RPMI8226 (cell line): ENCODE measurements around the gene ZNF419.
"Not testable (repeated sequence)": the region's sequence is repeated elsewhere in the genome, so short reads cannot be mapped to it uniquely, and the experiment has no call there.

Experiments used
- DNase-seq: peaks from one replicate; pipeline ENCODE4 v3.0.0-alpha.2; 2015

ZNF419 gene

DNA sequence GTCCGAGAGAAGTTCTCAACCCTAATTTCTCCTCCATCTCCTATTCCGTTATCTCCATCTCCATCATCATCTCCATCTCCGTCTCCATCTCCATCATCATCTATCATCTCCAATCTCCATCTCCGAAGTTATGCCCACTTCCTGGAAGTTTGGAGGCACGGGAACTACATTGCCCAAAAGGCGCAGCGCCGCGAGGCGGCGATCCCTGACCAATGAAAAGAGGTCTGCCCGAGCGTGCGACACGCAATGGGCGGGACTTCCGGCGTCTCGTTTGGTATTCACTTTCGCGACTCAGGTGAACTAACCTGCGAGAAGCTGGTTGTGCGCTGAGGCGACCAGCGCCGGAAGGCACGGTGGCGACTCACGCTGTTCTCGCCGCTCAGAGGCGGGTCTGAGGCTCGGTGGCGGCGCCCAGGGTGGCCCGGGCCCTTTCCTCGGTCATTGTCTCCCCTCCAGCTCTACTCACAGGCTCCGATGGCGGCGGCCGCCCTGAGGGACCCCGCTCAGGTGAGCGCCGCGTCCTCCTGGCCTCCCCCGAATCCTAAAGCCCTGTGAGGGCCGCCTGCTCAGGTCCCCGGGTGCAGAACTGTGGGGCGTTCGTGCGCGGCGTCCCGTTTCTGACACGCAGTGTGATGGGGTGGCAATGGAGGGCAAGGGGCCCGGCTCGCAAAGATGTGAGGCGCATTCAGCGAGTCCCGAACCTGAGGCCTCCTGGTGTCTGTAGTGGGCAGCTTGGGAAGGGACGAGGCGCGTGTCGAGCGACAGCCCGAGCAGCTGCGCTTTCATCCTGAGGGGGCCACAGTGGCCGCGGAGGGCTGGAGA is at the start of gene ZNF419:
Gene ZNF419, plus strand, starts transcription at position 274 of the 822 bp plus-strand sequence. Its CDS starts 201 bp downstream, at position 475.
- peak; percentile 96 for DNase-seq

DNA sequence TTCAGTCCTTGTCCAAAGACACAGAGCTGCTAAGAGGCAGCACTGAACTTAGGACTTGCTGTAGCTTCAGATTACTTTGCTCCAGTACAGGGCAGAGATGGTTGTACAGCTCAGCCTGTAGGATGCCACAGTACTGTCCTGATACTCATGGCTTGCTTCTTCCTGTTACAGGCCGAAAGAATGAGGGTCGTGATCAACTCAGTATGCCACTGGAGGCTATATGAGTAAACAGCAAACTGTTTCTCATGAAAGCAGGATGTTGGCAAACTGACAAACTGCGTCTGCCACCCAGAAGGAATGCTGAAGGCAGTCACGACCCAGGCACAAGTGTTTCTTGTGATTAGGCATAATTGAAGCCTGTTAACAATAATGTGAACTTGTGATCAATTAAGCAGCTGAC is 49.6 kb upstream of the ZNF419 start:
- DNase-seq, result no peak

DNA sequence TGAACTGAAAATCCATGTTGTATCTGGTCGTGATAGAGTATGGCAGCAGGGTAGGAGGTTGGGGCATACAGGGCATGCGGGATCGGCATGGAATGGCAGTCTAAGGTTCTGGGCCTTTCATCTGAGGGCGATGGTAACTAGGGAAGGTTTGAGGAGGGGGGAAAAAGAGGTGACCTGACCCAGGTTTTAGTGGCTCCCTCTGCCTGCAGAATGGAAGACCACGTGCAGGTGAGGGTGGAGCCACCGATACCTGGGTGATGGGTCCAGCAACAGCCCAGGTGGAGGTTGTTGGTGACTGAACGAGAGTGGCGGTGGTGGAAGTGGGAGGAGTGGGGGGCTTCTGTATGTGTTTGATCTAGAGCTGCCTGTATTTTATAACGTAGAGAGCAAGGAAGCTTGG is 48.6 kb upstream of the ZNF419 start:
- DNase-seq, result no peak

DNA sequence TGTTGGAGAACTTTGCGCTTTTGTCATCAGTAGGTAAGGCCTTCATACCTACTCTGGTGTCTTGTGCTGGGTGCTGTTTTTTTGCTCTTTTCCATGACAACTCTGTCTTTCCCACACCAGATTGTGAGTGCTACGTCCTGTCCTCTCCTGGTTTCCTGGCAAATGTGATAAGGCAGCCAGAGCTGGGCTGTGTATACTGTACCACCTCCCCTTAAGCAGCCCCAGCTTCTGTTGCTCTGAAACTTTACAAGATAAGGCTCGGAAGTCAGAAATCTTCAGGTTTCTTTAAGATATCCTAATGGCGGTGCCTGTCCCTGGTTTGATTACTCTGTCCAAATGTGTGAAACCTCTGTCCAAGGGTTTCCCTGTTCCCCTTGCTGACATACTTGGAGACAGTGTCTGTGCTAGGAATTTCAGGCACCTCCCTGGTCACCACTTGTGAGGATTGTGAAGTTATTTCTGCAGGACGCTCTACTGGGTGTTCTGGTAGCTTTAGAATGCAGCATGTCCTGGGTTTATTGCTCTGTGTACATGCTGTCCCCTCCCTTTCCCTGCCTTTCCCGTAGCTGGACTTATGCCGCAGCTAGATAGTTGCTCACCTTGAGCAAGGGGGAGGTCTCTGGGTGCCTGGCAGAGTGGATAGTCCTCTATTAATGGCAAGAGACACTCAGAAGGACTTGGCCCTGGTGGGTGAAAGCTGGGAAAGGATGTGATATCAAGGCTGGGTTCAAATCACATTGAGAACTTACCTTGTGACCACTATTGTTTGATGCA is 45.4 kb upstream of the ZNF419 start:
- DNase-seq, result no peak

DNA sequence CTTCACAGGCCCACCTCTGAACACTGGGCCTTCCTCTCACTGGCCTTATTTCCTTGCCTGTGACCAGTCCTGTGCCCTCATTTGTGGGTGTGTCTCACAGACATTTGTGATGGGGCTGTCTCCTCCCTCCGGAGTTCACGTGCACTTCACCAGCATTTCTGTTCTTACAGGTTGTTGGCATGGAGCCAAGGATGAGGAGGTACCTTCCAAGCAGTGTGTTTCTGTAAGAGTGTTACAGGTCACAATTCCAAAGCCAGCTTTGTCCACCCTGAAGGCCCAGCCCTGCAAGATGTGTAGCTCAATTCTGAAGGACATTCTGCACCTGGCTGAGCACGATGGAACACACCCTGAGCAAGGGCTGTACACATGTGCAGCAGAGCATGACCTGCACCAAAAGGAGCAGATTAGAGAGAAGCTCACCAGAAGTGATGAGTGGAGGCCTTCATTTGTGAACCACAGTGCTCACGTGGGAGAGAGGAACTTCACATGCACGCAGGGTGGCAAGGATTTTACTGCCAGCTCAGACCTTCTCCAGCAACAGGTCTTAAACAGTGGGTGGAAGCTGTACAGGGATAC is 44.3 kb upstream of the ZNF419 start:
- DNase-seq, result no peak

DNA sequence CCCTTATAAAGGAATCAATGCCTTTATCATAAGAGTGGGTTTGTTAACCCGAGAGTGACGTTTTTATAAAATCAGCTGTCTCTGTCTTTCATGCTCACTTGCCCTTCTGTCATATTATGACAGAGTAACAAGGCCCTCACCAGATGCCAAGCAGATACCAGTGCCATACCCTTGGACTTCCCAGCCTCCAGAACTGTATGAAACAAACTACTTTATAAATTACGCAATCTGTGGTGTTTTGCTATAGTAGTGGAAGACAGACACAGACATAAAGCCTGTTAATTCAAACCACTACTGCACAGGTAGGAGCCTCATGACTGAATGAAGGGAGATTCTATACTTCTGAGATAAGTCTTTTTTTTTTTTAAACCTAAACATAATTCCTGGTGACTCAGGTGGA is 35.2 kb upstream of the ZNF419 start:
- DNase-seq, result no peak

DNA sequence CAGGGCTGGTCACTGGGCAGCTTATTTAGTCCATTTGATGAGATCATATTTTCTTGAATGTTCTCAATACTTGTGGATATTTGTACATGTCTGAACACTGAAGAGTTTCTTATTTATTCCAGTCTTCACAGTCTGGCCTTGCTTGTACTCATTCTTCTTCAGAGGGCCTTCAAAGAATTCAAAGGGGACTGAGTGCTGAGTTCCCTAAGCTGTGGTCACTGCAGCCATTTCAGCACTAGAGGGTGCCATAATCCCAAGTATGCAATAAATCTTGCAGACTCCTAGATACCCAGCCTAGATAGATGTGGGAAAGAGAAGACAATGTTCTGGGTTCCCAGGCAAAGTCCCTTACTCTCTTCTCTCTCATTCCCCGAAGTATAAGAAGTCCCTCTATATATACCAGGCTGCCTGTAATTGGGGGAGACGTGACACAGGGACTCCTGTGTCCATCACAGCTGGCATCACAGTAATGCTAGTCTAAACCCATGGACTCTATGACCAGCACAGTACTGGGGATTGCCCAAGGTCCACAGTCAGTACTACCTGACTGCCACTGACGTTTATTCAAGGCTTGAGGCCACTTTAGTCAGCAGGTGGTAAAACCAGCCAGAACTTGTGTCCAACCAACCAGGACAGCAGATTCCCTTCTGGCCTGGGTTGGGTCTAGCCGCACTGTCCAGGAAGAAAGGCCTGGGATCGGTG is 21.7 kb upstream of the ZNF419 start:
- DNase-seq, result peak; percentile 66

DNA sequence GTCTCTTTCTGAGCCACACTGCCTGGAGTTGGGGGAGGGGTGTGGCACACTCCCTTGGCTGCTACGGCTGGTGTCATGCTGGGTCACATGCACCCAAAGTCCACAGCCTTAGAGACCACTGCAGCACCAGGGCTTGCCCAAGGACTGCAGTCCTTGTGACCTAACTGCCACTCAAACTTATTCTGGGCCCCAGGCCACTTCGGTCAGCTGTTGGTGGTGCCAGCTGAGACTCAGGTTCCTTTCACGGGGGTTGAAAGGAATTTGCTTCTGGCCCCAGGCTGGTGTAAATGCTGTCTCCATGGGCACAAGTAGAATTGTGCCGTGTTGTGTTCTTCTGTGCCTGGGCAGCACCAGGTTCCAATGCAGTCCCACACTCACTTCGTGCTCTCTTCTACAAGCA is 21.1 kb upstream of the ZNF419 start:
- no peak for DNase-seq

DNA sequence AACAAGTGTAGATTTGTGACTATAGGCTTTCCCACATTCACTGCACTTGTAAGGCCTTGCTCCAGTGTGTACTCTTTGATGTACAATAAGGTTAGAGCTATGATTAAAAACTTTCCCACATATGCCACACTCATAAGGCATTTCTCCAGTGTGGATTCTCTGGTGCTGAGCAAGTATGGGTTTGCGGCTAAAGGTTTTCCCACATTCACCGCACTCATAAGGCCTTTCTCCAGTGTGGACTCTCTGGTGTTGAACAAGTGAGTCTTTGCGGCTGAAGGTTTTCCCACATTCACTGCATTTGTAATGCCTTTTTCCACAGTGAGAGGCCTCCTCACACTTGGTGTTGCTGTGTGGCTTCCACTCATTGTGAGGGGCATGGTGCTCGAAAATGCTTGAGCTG is 13.9 kb upstream of the ZNF419 start:
- no peak for DNase-seq

DNA sequence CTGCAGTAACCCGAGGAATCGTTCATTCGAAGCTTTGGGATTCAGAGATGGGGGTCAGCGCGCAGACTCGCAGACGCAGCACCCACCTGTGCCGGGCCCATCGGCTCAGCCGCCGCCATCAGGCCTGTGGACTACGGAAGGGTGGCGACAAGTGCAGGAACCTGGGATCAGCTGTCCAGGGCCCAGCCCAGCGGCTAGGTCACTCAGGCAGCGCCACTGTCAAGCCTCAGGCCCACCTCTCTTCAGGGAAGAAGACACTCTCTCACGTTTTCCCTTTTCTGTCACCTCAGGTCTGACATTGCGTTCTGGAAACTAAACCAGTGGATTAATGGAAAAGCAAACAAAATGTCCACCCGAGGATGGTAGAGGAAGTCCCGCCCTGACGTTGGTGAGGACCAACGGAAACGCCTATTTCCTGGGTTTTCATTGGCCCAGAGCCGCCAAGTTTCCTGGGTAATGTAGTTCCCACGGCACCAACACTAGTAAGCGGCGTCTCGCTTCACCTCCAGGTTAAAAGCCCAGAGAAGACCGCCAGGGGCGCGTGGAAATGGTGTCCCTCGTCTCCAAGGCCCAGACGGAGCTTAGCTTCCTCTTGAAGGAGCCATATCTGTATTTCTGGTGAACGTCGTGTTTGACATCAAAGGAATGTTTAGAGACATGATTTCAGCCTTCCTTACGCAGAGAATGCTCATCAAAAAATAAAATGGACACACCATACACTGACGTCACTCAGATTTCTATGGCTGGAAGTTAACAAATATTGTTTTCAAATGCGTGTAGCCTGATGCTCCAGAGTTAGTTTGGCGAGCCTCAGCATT is 10.2 kb upstream of the ZNF419 start, which contains the start of gene ZNF772:
Gene ZNF772, minus strand, starts transcription at position 376 of the 818 bp plus-strand sequence. Its CDS starts 257 bp downstream, at position 119.
- DNase-seq, result peak; percentile 97

DNA sequence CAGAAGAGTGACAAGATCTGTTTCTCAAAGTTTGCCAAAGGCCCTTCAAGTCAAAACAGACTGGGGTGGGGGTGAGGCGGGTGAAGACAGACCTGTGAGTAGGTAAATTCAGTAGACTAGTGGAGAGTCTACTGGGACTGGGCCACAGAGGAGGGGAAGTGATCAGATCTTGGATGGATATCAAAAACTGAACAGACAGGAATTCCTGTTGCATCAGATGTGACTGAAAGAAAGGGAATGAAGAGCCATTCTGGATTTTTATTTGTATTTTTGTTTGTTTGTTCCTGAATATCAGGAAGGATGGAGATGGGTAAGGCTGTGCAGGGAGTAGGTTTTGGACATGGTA is 722 bp downstream of the ZNF419 start:
- DNase-seq, result not testable (repeated sequence)

DNA sequence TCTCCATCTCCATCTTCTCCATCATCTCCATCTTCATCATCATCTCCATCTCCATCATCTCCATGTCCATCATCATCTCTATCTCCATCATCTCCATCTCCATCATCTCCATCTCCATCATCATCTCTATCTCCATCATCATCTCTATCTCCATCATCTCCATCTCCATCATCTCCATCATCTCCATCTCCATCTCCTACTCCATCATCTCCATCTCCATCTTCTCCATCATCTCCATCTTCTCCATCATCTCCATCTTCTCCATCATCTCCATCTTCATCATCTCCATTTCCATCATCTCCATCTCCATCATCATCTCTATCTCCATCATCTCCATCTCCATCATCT is 11.8 kb downstream of the ZNF419 start:
- not testable (repeated sequence) for DNase-seq

DNA sequence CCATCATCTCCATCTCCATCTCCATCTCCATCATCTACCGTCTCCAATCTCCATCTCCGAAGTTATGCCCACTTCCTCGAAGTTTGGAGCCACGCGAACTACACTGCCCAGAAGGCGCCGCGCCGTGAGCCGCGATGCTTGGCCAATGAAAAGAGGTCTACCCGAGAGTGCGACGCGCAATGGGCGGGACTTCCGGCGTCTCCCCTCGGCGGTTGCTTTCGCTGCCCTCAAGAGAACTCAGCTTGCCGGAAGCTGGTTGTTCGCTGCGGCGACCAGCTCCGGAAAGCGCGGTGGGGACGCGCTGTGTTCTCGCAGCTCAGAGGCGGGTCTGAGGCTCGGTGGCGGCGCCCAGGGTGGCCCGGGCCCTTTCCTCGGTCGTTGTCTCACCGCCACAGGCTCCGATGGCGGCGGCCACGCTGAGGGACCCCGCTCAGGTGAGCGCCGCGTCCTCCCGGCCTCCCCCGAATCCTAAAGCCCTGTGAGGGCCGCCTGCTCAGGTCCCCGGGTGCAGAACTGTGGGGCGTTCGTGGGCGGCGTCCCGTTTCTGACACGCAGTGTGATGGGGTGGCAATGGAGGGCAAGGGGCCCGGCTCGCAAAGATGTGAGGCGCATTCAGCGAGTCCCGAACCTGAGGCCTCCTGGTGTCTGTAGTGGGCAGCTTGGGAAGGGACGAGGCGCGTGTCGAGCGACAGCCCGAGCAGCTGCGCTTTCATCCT is 12.3 kb downstream of the ZNF419 start, which contains the start of gene ZNF773:
Gene ZNF773, plus strand, starts transcription at position 259 of the 716 bp plus-strand sequence. Its CDS starts 143 bp downstream, at position 402.
- DNase-seq, result peak; percentile 98

DNA sequence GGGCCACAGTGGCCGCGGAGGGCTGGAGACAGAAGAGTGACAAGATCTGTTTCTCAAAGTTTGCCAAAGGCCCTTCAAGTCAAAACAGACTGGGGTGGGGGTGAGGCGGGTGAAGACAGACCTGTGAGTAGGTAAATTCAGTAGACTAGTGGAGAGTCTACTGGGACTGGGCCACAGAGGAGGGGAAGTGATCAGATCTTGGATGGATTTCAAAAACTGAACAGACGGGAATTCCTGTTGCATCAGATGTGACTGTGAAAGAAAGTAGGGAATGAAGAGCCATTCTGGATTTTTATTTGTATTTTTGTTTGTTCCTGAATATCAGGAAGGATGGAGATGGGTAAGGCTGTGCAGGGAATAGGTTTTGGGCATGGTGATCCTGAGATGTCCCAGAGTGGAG is 12.8 kb downstream of the ZNF419 start:
- not testable (repeated sequence) for DNase-seq

DNA sequence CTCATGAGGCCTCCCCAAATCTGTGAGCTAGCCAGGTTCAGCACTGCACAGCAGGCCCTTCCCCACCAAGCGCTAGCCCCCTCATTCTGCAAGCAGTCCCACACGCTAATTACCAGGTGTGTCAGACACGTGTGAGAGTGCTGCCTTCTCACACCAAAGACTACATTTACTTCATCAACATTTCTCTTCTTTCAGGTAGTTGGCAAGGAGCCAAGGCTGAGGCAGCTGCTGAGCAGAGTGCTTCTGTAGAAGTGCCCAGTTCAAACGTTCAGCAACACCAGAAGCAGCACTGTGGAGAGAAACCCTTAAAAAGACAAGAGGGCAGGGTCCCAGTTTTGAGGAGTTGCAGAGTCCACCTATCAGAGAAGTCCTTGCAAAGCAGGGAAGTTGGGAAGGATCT is 18.6 kb downstream of the ZNF419 start:
- DNase-seq, result peak; percentile 8

DNA sequence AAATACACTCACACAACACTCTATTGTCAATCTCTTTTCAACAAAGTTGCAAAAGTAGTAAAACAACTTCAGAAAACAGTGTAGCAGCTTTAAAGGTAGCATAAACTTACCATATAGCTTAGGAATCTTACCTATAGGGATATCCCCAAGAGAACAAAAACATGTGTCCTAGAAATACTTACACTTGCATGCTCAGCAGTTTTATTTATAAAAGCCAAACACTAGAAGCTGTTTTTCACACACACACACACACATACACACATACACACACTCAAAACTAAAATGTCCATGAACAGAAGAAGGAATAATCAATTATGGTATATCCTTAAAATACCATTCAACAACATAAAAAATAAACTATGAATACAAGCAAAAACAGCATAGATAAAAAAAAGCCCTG is 23.9 kb downstream of the ZNF419 start:
- no peak for DNase-seq

DNA sequence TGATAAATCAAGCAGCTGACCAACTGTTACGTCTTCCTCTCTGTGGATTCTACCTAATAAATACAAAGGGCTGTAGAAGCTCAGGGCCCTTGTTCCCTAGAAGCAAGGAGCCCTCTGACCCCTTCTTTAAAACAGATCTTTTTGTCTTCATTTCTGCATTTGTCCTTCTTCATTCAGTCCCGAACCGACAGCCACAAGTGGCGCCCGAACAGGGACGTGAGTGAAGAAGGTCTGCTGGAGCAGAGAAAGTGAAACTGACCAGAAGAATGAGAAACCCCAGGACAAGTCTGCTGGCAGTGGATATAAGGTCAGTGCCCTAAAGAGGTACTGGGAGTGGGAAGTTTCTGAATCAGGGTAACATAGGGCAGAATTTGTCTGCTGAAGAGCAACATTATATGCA is 25.3 kb downstream of the ZNF419 start:
- DNase-seq, result no peak

DNA sequence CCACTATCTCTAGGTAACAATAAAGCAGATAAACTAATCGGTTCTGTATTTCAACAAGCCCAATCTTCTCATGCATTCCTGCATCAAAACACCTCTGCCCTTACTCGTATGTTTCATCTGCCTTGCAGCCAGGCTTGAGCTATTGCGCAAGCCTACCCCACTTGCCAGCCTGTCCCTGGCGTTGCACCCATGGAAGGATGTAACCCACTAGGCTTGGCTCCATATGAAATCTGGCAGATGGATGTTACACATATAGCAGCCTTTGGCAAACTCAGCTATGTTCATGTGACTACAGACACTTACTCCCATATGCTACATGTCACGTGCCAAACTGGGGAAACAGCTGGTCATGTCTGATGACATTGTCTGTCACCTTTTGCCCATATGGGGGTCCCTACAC is 27.7 kb downstream of the ZNF419 start:
- no peak for DNase-seq

DNA sequence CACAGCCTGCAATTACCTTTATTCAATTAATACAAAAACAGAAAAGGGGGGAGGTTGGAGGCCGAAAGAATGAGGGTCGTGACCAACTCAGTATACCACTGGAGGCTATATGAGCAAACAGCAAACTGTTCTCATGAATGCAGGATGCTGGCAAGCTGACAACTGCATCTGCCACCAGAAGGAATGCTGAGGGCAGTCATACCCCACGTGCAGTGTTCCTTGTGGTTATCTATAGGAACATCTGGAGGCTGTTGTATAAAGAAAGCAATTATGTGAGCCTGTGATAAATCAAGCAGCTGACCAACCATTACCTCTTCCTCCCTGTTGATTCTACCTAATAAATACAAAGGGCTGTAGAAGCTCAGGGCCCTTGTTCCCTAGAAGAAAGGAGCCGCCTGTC is 30.5 kb downstream of the ZNF419 start:
- DNase-seq, result not testable (repeated sequence)

DNA sequence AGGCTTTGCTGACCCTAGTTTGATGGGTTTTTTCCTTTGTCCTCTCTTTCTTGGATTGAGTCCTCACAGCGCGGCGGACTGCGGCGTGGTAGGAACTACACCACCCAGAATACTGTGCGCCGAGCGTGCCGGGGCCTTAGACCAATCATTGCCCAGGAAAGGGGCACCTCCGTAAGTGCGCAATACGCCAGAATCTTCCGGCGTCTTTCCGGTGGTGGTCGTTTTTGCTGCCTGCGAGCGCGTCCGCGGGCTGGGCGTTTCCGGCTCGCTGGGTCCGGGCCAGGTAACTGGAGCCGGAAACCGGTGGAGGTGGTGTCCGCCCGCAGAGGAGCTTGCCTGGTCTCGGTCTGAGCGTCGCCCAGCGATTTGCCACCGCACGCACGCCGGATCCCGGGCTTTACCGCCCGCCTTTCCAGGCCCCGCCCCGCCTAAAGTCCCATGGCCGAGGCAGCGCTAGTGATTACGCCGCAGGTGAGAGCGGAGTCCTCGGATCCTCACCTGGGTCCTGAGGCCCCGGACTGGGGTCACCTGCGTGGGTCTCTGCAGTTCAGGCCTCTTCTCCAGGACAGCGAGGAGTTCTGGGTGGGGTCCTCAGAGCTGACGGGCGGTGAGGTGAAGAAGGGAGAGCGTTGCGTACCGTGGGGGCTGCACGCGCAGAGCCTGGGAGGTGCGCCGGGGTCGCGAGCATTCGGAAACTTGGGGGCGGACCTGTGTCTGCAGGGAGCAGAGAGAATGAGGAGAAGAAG is 39.8 kb downstream of the ZNF419 start, which contains the start of gene ZNF549:
Gene ZNF549, plus strand, starts transcription at position 221 of the 746 bp plus-strand sequence. Its CDS starts 218 bp downstream, at position 439.
- DNase-seq, result peak; percentile 96
